ENCODE measurements around the gene SPG7. TPM values are rescaled to one million over a fixed set of nuclear protein-coding genes. Genes with fewer than 3 reads are reported as not detected.

The SPG7 gene
- total RNA-seq, 1 experiment from 2014 or later = 119 TPM

- Histone ChIP-seq H3K4me1 (ENCODE audit: insufficient read depth, low read length) (no peaks in the 10 kb centered on the region; the same call in 1 of the 2 replicates), H3K4ac (ENCODE audit: low read depth, low read length) (no peak overlapping the region), H4K91ac (ENCODE audit: insufficient read length, low read depth, low read length) (no peak overlapping the region), H2BK12ac (ENCODE audit: insufficient read length, low read depth, low read length) (no peak overlapping the region), H3K4me2 (ENCODE audit: insufficient read depth, insufficient read length, low read length) (peak overlapping the region; percentile 97), H4K20me1 (ENCODE audit: control insufficient read depth, insufficient read depth, insufficient read length) (peaks cover 4% of the 10 kb centered on the region), H3K27ac (ENCODE audit: insufficient read length, low read depth, low read length) (peak overlapping the region; percentile 27), H2BK20ac (ENCODE audit: low read depth, low read length, poor library complexity, severe bottlenecking) (no peak overlapping the region), H3K9me3 (ENCODE audit: control insufficient read depth, low read depth, low read length) (no peaks in the 10 kb centered on the region), H2BK15ac (ENCODE audit: low read depth, low read length) (no peak overlapping the region), H4K5ac (ENCODE audit: insufficient read length, low read depth, low read length) (no peak overlapping the region), H3K14ac (ENCODE audit: insufficient read depth, low read length) (no peak overlapping the region), H2AFZ (ENCODE audit: low read length) (no peak overlapping the region), H3K79me2 (ENCODE audit: insufficient read depth, low read length) (peaks cover 10% of the 10 kb centered on the region; the same call in 1 of the 2 replicates), H3T11ph (ENCODE audit: low read length) (no peak overlapping the region), H4K8ac (replicated peaks; ENCODE audit: insufficient read length, low read depth, low read length) (no peak overlapping the region), H2BK120ac (ENCODE audit: low read depth, low read length, poor library complexity, severe bottlenecking) (no peak overlapping the region), H3K27me3 (ENCODE audit: insufficient read depth, low read length) (no peaks in the 10 kb centered on the region), H3K18ac (ENCODE audit: insufficient read length, low read depth, low read length) (no peak overlapping the region), H3K79me1 (ENCODE audit: insufficient read depth, low read depth, low read length, poor library complexity, severe bottlenecking) (peaks cover 6% of the 10 kb centered on the region), H3K23ac (ENCODE audit: insufficient read length, low read depth, low read length) (no peak overlapping the region), H3K9ac (ENCODE audit: extremely low read depth, insufficient read length, low read length) (no peak overlapping the region), H3K23me2 (ENCODE audit: insufficient read length, low read depth, low read length, poor library complexity, severe bottlenecking) (peaks cover 19% of the 10 kb centered on the region), H3K56ac (ENCODE audit: insufficient read length, low read depth, low read length) (no peak overlapping the region), H2AK5ac (ENCODE audit: insufficient read length, low read length) (no peak overlapping the region), H2BK5ac (ENCODE audit: insufficient read length, low read length) (no peak overlapping the region)
- Mint-ChIP-seq H3K27me3 (ENCODE audit: low read depth) (peaks cover 4% of the 10 kb centered on the region), H3K27ac (peak overlapping the region; percentile 86 to 99 (median 87); a peak in 5 of 7 replicates), H3K4me1 (peaks cover 45 to 48% of the 10 kb centered on the region in 2 experiments), H3K9me3 (no peaks in the 10 kb centered on the region; a peak in 1 of 5 replicates), H3K4me3 (peak overlapping the region; percentile 96; a peak in 4 of 5 replicates), H3K36me3 (ENCODE audit: insufficient read depth in 1 of 3, low read depth in 3 of 3) (peaks cover 26 to 45% (median 32%) of the 10 kb centered on the region in 3 experiments)
- DNase-seq = no peak
- no peak for TF ChIP-seq CTCF (conservative IDR thresholded peaks at IDR 0.05)
- WGBS (ENCODE audit: extremely low coverage, insufficient read length, low lambda C conversion rate) = no CpG with 5 or more reads among the region's 12 CpGs
These were observed 55.6 kb downstream of the SPG7 start for GRCh38 chr16:89563639-89564392.
